ENCODE data around the gene HSD17B10. TPM values are rescaled to one million over a fixed set of nuclear protein-coding genes. Genes with fewer than 3 reads are reported as not detected.

HSD17B10 gene
- 10 to 100 TPM; 57.9 to 61.9 TPM for total RNA-seq

DNA sequence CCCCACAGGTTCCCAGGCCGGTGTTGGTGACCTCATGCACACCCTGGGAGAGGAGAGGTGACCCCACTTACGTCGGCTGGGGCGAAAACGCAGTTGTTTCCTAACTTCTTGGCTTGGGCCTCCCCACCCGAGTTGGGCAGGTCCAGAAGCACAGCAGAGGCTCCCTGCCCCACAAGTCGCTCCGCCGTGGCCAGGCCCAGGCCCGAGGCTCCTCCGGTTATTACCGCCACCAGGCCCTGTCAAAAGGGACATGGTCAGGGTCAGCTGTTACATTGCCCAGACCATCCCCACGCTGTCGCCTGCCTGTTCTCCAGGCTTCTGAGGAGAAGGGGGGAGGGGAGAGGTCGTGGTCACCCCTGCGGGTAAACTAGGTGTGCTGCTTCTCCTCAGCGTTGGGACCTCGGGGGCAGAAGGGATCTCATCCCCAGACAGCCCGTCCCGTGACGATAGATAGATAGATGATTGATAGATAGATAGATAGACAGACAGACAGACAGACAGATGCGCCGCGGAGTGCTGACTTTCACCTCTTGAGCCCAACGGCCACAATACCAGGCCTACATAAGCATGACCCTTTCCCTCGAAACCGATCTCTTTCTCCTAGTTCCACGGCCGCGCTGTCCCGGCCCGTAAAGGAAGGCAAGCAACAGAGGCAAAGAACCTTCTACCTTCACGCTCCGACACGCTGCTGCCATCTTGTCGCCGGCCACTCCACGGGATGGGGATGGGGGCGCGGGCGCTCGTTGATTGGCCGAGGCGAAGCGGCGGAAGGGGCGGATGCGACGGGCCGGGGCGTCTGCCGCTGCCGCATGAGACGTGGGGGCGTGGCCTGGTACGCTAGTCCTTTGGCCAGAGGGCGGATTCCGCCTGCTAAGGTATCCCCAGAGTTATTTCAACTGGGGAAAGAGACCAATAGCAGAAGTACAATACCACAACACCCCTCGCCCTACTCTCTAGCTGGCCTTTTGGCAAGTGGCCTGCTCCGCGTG, at the start of gene HSD17B10:
Gene HSD17B10 (minus strand): TSS at position 720 of the 989 bp plus-strand sequence. CDS start 25 bp downstream, at position 695.

DNA sequence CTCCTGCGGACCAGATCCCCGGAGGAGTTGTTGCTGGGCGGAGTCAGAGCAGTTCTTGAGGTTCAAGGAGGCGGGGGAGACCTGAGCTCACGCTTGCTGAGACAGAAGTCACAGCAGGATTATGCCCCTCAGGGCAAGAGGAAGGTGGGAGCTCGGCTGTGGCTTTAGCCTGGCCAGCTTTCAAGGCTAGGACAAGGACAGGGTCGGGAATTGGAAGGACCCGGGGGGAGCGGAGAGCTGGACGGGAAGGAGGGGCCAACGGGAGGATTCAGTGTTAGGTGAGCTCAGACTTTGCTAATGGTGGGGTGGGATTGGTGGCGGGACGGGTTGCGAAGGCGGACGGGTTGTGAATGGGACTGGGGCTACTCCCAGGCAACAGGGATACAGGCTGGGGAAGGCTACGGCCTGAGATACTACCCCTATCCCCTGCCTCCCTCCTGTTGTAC, 11.3 kb downstream of the HSD17B10 start, which contains the start of gene RIBC1:
Gene RIBC1 (plus strand): TSS at position 13 of the 446 bp plus-strand sequence. CDS start 3,404 bp downstream, outside the sequence.

GRCh38 chrX:53422086-53422860, 11.9 kb downstream of the HSD17B10 start, which contains the start of gene SMC1A:
Gene SMC1A, minus strand, starts transcription at chrX:53422654. Its CDS starts 54 bp downstream, at chrX:53422600.

Small RNA genes within 50 kb of the gene (microRNA-seq; reads per million reads assigned to microRNA genes)
- not detected for gene MIR6857 (ENCODE audit: borderline microRNAs expressed, borderline replicate concordance)

Other genes with a start within 250 kb of the HSD17B10 start
- 10 to 100 TPM; 78.5 to 91.7 TPM for gene KDM5C, start 209.2 kb downstream of the HSD17B10 start, total RNA-seq
- gene IQSEC2, start 152.8 kb downstream of the HSD17B10 start, total RNA-seq = under 1 TPM; 0.08 to 0.14 TPM
- gene SMC1A, start 11.7 kb downstream of the HSD17B10 start, total RNA-seq = 100 to 1,000 TPM; 111 to 117 TPM
- gene RIBC1, start 11.5 kb downstream of the HSD17B10 start, total RNA-seq = 1 to 10 TPM in 1 of 2 experiments, under 1 TPM in 1; 0.88 to 1.3 TPM